DND-41 (cell line): ENCODE measurements around the gene ASH1L.

Experiments used
- ATAC-seq: fragments of 200-7000 bp; cut with Tn5 transposase; 3 replicates; pipeline ENCODE4 v1.9.1; 2021; ENCODE audit warnings: low read depth; ENCODE audit not compliant: insufficient read depth
- DNase-seq: peaks from one replicate; pipeline ENCODE4 v3.0.0-alpha.2; 2020
- H2AFZ ChIP-seq: 2 replicates; pipeline ENCODE4 v1.6.0; 2012; ENCODE audit warnings: low read depth, low read length
- H3K27ac ChIP-seq: 2 replicates; pipeline ENCODE4 v1.5.1; 2012; ENCODE audit warnings: low read length, inconsistent platforms
- H3K27me3 ChIP-seq: fragments of 200-600 bp; sonication (generic); 2 replicates; pipeline ENCODE4 v1.6.0; 2012; ENCODE audit warnings: low read length, mild to moderate bottlenecking, inconsistent platforms; ENCODE audit not compliant: insufficient read depth, poor library complexity
- H3K36me3 ChIP-seq: 2 replicates; pipeline ENCODE4 v1.5.1; 2012; ENCODE audit warnings: low read length, inconsistent platforms; ENCODE audit not compliant: insufficient read depth
- H3K4me1 ChIP-seq: 2 replicates; pipeline ENCODE4 v1.5.1; 2012; ENCODE audit warnings: mild to moderate bottlenecking, low read length; ENCODE audit not compliant: insufficient read depth
- H3K4me2 ChIP-seq: 2 replicates; pipeline ENCODE4 v1.6.0; 2012; ENCODE audit warnings: mild to moderate bottlenecking, moderate library complexity, low read length, inconsistent platforms; ENCODE audit not compliant: insufficient read depth
- H3K4me3 ChIP-seq, 2 experiments: fragments of 200-600 bp in 1 of 2; shearing (Covaris generic) in 1 of 2; 2 replicates each; pipeline ENCODE4 v1.5.1; 2012 to 2016; ENCODE audit warnings: inconsistent platforms in 2 of 2, low read length in 2 of 2, mild to moderate bottlenecking in 2 of 2, low read depth in 1 of 2, moderate library complexity in 1 of 2
- H3K79me2 ChIP-seq: 2 replicates; pipeline ENCODE4 v1.6.0; 2012; ENCODE audit warnings: low read length, inconsistent platforms; ENCODE audit not compliant: insufficient read depth
- H3K9ac ChIP-seq: 2 replicates; pipeline ENCODE4 v1.6.0; 2012; ENCODE audit warnings: low read depth, mild to moderate bottlenecking, inconsistent platforms, low read length, moderate library complexity
- H3K9me3 ChIP-seq: 2 replicates; pipeline ENCODE4 v1.5.1; 2012; ENCODE audit warnings: low read length, moderate library complexity, mild to moderate bottlenecking, inconsistent platforms; ENCODE audit not compliant: insufficient read depth, severe bottlenecking
- H4K20me1 ChIP-seq: 2 replicates; pipeline ENCODE4 v1.6.0; 2012; ENCODE audit warnings: low read length; ENCODE audit not compliant: insufficient read depth
- CTCF ChIP-seq: IDR thresholded peaks from 2 replicates; pipeline ENCODE4 v1.5.1; 2012; ENCODE audit warnings: borderline replicate concordance, low read length, moderate library complexity, mild to moderate bottlenecking; ENCODE audit not compliant: poor library complexity, severe bottlenecking; ENCODE audit errors: extremely low read depth
- EZH2 ChIP-seq: IDR thresholded peaks from 3 replicates; pipeline ENCODE4 v1.6.1; 2012; ENCODE audit warnings: borderline replicate concordance, low read depth, mild to moderate bottlenecking, moderate library complexity, low read length, inconsistent platforms; ENCODE audit not compliant: severe bottlenecking

Gene ASH1L

GRCh38 chr1:155301342-155301841, 261.2 kb downstream of the ASH1L start, which contains the start of gene PKLR:
Gene PKLR (minus strand): TSS chr1:155301438. CDS start chr1:155301395, 43 bp downstream.
- H3K36me3 ChIP-seq, result no peaks in the 10 kb centered on the region
- H3K4me2 ChIP-seq, result no peak within 1 kb of the TSS
- no peak within 1 kb of the TSS for H3K9ac ChIP-seq
- H3K4me1 ChIP-seq, result no peaks in the 10 kb centered on the region
- DNase-seq (no peak), ATAC-seq (no peak)
- no peak within 1 kb of the TSS for H3K27ac ChIP-seq
- TF ChIP-seq CTCF (no peak), EZH2 (no peak)
- H4K20me1 ChIP-seq, result no peaks in the 10 kb centered on the region
- H3K4me3 ChIP-seq, result no peak within 1 kb of the TSS
- no peaks in the 10 kb centered on the region for H3K27me3 ChIP-seq
- H3K79me2 ChIP-seq, result no peaks in the 10 kb centered on the region
- H2AFZ ChIP-seq, result no peak within 1 kb of the TSS
- H3K9me3 ChIP-seq, result no peaks in the 10 kb centered on the region

GRCh38 chr1:155300553-155301329, 261.9 kb downstream of the ASH1L start:
- Histone ChIP-seq H3K4me2 (no peak overlapping the region), H3K9ac (no peak overlapping the region)
- no peak for DNase-seq

GRCh38 chr1:155300024-155300423, 262.6 kb downstream of the ASH1L start:
- Histone ChIP-seq H3K27ac (no peak overlapping the region), H3K4me2 (no peak overlapping the region), H3K4me1 (no peaks in the 10 kb centered on the region), H3K36me3 (no peaks in the 10 kb centered on the region), H3K4me3 (no peak overlapping the region), H3K27me3 (no peaks in the 10 kb centered on the region), H3K9me3 (no peaks in the 10 kb centered on the region), H3K9ac (no peak overlapping the region), H4K20me1 (no peaks in the 10 kb centered on the region), H3K79me2 (no peaks in the 10 kb centered on the region), H2AFZ (no peak overlapping the region)
- ATAC-seq (no peak), DNase-seq (no peak)
- TF ChIP-seq EZH2 (no peak), CTCF (no peak)

More at GRCh38 chr1:155300553-155301329, 261.9 kb downstream of the ASH1L start:
- Histone ChIP-seq H3K36me3 (no peaks in the 10 kb centered on the region), H3K4me3 (no peak overlapping the region), H3K27ac (no peak overlapping the region), H3K4me1 (no peaks in the 10 kb centered on the region), H3K9me3 (no peaks in the 10 kb centered on the region), H4K20me1 (no peaks in the 10 kb centered on the region), H3K27me3 (no peaks in the 10 kb centered on the region), H2AFZ (no peak overlapping the region), H3K79me2 (no peaks in the 10 kb centered on the region)
- ATAC-seq, result no peak
- TF ChIP-seq EZH2 (no peak), CTCF (no peak)
